CD4-positive, alpha-beta T cell (primary cell): Measurements from ENCODE around the gene GPR35. TPM values are rescaled to one million over a fixed set of nuclear protein-coding genes. Genes with fewer than 3 reads are reported as not detected.
A peak's percentile ranks its signal among the peaks of the same experiment; 100 is the strongest.

ENCODE experiments used
- ATAC-seq: fragments of 200-7000 bp; cut with Tn5 transposase; one replicate; pipeline ENCODE4 v1.10.0; 2022; ENCODE audit warnings: mild to moderate bottlenecking; ENCODE audit not compliant: poor library complexity
- CTCF ChIA-PET: fragments of 350-600 bp; sonication (Branson Sonifier 250); formaldehyde crosslinking; loops from one replicate; lab custom pipeline; 2021; ENCODE audit warnings: antibody characterized with exemption, inconsistent platforms; lab: Charles Lee
- POLR2A ChIA-PET: fragments of 350-600 bp; sonication (Branson Sonifier 250); formaldehyde crosslinking; loops from one replicate; lab custom pipeline; 2021; ENCODE audit warnings: antibody characterized with exemption, inconsistent platforms; lab: Charles Lee
- DNase-seq, 14 experiments: peaks; one replicate each; pipeline ENCODE4 v3.0.0-alpha.2; 2013 to 2020; ENCODE audit warnings: mixed read lengths in 2 of 14
- H3K27ac ChIP-seq, 2 donors: one replicate each; pipeline versions ENCODE4 v1.5.1 to v1.7.0; 2013; ENCODE audit warnings: low read length in 2 of 2, low read depth in 1 of 2, mild to moderate bottlenecking in 1 of 2
- H3K27me3 ChIP-seq, 2 experiments: 1 replicate in 1 of 2; 2 replicates in 1 of 2; pipeline versions ENCODE4 v1.6.1 to v1.7.0; 2013; ENCODE audit warnings: low read length in 2 of 2, control low read depth in 1 of 2, mild to moderate bottlenecking in 1 of 2, moderate library complexity in 1 of 2; ENCODE audit not compliant: insufficient read depth in 2 of 2, control insufficient read depth in 1 of 2
- H3K36me3 ChIP-seq: one replicate; pipeline ENCODE4 v1.6.1; 2013; ENCODE audit warnings: low read length, control low read depth; ENCODE audit not compliant: insufficient read depth
- H3K4me1 ChIP-seq: one replicate; pipeline ENCODE4 v1.6.1; 2013; ENCODE audit warnings: low read length, control low read depth; ENCODE audit not compliant: insufficient read depth
- H3K4me3 ChIP-seq: one replicate; pipeline ENCODE4 v1.5.1; 2013; ENCODE audit warnings: mild to moderate bottlenecking, low read length, moderate library complexity
- H3K9me3 ChIP-seq, 2 experiments: 1 replicate in 1 of 2; 2 replicates in 1 of 2; pipeline versions ENCODE4 v1.6.1 to v1.7.0; 2013; ENCODE audit warnings: low read length in 2 of 2, mild to moderate bottlenecking in 2 of 2, control low read depth in 1 of 2, moderate library complexity in 1 of 2; ENCODE audit not compliant: control insufficient read depth in 1 of 2, insufficient read depth in 1 of 2
- H3K27ac Mint-ChIP-seq: one replicate; pipeline ENCODE4 v1.8.0; 2020; ENCODE audit warnings: mixed read lengths
- H3K27me3 Mint-ChIP-seq: one replicate; pipeline ENCODE4 v1.8.0; 2021; ENCODE audit warnings: mixed read lengths
- H3K36me3 Mint-ChIP-seq: one replicate; pipeline ENCODE4 v1.8.0; 2021; ENCODE audit warnings: low read depth, mixed read lengths
- H3K4me1 Mint-ChIP-seq: one replicate; pipeline ENCODE4 v1.8.0; 2021; ENCODE audit warnings: low read depth, mixed read lengths
- H3K4me3 Mint-ChIP-seq: one replicate; pipeline ENCODE4 v1.8.0; 2020; ENCODE audit warnings: mild to moderate bottlenecking, mixed read lengths
- H3K9me3 Mint-ChIP-seq: one replicate; pipeline ENCODE4 v1.8.0; 2020; ENCODE audit warnings: mixed read lengths
- CTCF ChIP-seq: fragments of 200-600 bp; IDR thresholded peaks from one replicate; pipeline ENCODE4 v1.8.0; 2022; ENCODE audit warnings: antibody characterized with exemption, mild to moderate bottlenecking
- intact Hi-C, 2 experiments: fragments of 100-400 bp; cut with DNase I in 1 of 2; cut with micrococcal nuclease in 1 of 2; formaldehyde crosslinking; loops; one replicate each; pipeline versions ENCODE4 v1.15.1 to v1.9.0; 2023 to 2025; cut with DNase I, micrococcal nuclease
- total RNA-seq, 174 experiments: library from RNA in 2 of 174; stranded (reverse) in 2 of 174; gene quantifications; one replicate each; pipeline ENCODE4 v1.2.3 and lab custom pipeline; 2021 to 2026

Gene GPR35
- total RNA-seq, 2 experiments from 2014 or later: 7.1 to 7.2 TPM

GRCh38 chr2:240600451-240600961 is 24.8 kb upstream of the GPR35 start:
- Mint-ChIP-seq H3K36me3 (peaks cover 15% of the 10 kb centered on the region), H3K27me3 (no peaks in the 10 kb centered on the region), H3K4me3 (no peak overlapping the region), H3K27ac (no peak overlapping the region), H3K9me3 (no peaks in the 10 kb centered on the region), H3K4me1 (no peaks in the 10 kb centered on the region)
- Histone ChIP-seq H3K4me1 (peaks cover 2% of the 10 kb centered on the region), H3K4me3 (no peak overlapping the region), H3K27me3 (no peaks in the 10 kb centered on the region), H3K9me3 (no peaks in the 10 kb centered on the region), H3K27ac (no peak overlapping the region), H3K36me3 (peaks cover 40% of the 10 kb centered on the region)
- DNase-seq (peak in 1 of 14 experiments; percentile 19), ATAC-seq (no peak)
- intact Hi-C loops: no loop called here
- ChIA-PET CTCF (no interaction called here), POLR2A (no interaction called here)
- no peak for TF ChIP-seq CTCF

- DNase-seq: peak in 1 of 14 experiments; percentile 22
- Histone ChIP-seq H3K27me3 (no peaks in the 10 kb centered on the region), H3K9me3 (no peaks in the 10 kb centered on the region), H3K36me3 (peaks cover 32% of the 10 kb centered on the region), H3K4me3 (no peak overlapping the region), H3K27ac (no peak overlapping the region), H3K4me1 (no peaks in the 10 kb centered on the region)
- Mint-ChIP-seq H3K27ac (no peak overlapping the region), H3K4me1 (no peaks in the 10 kb centered on the region), H3K4me3 (no peak overlapping the region), H3K9me3 (no peaks in the 10 kb centered on the region), H3K36me3 (peaks cover 15% of the 10 kb centered on the region), H3K27me3 (no peaks in the 10 kb centered on the region)
- intact Hi-C loops: no loop called here
- ChIA-PET POLR2A (no interaction called here), CTCF (no interaction called here)
- no peak for ATAC-seq
- no peak for TF ChIP-seq CTCF
These were observed 24.0 kb upstream of the GPR35 start for GRCh38 chr2:240601061-240601830.

- DNase-seq (peak in 1 of 14 experiments; percentile 28), ATAC-seq (no peak)
- peaks cover 27% of the 10 kb centered on the region for H3K36me3 ChIP-seq
- H3K27me3 ChIP-seq: no peaks in the 10 kb centered on the region
- Mint-ChIP-seq H3K27me3 (no peaks in the 10 kb centered on the region), H3K9me3 (no peaks in the 10 kb centered on the region), H3K4me1 (no peaks in the 10 kb centered on the region), H3K36me3 (peaks cover 15% of the 10 kb centered on the region), H3K4me3 (no peak overlapping the region), H3K27ac (no peak overlapping the region)
- no peak overlapping the region for H3K27ac ChIP-seq
- ChIA-PET CTCF (no interaction called here), POLR2A (no interaction called here)
- no peak for TF ChIP-seq CTCF
- no peaks in the 10 kb centered on the region for H3K4me1 ChIP-seq
- intact Hi-C loops: no loop called here
- no peaks in the 10 kb centered on the region for H3K9me3 ChIP-seq
- no peak overlapping the region for H3K4me3 ChIP-seq
These were observed 23.5 kb upstream of the GPR35 start for GRCh38 chr2:240601831-240602160.
